NCI-H345 treated with DMSO at 0.1 percent for 48 hours (cell line): ENCODE results near the gene ZNF414.
"Not testable (repeated sequence)": the region's sequence is repeated elsewhere in the genome, so short reads cannot be mapped to it uniquely, and the experiment has no call there.

Source experiments
- DNase-seq: peaks from one replicate; lab custom pipeline; 2025; ENCODE audit not compliant: unreplicated experiment; lab: John Stamatoyannopoulos, UW

Gene ZNF414, protein sequence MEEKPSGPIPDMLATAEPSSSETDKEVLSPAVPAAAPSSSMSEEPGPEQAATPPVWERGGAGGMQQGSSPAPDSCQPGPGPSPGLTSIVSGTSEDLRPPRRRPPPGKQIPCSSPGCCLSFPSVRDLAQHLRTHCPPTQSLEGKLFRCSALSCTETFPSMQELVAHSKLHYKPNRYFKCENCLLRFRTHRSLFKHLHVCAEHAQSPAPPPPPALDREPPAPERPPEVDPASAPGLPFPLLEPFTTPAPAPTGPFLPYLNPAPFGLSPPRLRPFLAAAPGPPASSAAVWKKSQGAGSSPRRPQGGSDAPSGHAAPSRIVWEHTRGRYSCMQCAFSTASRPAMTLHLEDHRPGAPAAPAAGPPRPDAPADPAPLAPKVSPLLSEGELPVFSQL

DNA sequence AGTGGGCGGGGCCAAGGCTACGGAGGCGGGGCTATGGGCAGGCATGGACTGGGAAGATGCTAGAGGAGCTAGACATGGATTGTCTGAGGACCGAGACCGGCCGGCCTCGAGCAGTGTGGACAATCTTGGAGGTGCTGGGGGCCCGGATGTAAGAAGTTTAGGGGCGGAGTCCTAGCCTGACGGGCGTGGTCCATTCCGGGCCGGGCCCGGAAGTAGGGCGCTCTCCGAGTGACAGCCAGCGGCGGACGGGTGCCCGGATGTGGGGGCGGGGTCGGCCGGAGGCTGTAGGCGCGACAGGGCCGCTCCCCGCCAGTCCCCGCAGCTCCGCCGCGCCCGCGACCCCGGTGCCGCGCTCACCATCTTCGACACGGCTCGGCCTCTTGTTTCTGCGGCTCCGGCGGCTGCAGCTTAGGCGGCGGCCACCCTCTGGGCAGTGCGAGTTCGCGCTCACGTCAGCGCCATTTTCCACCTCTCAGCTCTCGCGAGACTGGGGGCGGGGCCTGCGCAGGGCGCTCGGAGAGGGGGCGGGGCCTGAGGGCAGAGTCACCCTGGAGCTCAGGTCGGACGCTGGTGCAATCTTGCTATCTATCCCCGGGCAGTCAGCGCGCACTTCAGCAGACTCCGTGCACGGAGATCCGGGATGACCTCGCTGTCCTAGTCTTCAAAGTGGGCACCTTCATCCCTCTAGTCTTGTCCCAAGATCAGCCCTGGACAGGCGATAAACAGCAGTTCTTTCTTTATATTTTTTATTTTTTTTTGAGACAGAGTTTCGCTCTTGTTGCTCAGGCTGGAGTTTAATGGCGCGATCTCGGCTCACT lies at the start of gene ZNF414:
TSS of gene ZNF414 (minus strand) at position 481 of the 818 bp plus-strand sequence. CDS start at position 360, 121 bp downstream.
- DNase-seq = peak; percentile 89

DNA sequence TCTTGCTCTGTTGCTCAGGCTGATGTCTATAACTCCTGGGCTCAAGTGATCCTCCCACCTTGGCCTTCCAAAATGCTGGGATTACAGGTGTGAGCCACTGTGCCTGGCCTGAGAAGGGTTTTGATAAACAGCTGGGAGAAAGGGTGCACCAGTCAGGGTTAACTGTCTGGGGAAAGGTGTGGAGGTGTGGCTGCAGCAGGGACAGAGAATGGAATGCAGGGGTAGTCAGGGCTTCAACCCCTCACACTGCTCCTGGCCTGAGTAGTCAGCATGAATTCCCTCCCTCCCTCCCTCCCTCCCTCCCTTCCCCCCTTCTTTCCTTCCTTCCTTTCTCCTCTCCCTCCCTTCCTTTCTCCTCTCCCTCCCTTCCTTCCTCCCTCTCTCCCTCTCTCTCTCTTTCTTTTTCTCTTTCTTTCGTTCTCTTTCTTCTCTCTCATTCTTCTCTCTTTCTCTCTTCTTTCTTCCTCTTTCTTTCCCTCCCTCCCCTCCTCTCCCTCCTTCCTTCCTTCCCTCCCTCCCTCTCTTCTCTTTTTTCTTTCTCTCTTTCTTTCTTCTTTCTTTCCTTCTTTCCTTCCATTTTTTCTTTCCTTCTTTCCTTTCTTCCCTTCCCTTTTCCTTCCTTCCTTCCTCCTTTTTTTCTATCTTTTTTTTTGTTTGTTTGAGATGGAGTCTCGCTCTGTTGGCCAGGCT lies 47.3 kb upstream of the ZNF414 start:
- no peak for DNase-seq

DNA sequence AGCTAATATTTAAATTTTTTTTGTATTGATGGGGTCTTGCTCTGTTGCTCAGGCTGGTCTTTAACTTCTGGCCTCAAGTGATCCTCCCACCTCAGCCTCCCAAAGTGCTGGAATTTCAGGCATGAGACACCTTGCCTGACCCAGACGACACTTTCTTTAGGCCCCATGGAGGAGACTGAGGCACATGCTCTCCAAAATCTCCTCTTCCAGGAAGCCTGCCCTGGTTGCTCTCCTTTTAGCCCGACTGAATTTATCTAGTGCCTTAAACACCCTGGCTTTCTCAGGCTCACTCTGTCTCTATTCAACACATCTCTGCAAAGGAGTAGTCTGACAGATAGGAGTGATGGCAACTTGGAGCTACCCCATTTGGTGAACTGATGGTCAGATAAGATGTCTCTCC lies 44.4 kb upstream of the ZNF414 start:
- DNase-seq = no peak

DNA sequence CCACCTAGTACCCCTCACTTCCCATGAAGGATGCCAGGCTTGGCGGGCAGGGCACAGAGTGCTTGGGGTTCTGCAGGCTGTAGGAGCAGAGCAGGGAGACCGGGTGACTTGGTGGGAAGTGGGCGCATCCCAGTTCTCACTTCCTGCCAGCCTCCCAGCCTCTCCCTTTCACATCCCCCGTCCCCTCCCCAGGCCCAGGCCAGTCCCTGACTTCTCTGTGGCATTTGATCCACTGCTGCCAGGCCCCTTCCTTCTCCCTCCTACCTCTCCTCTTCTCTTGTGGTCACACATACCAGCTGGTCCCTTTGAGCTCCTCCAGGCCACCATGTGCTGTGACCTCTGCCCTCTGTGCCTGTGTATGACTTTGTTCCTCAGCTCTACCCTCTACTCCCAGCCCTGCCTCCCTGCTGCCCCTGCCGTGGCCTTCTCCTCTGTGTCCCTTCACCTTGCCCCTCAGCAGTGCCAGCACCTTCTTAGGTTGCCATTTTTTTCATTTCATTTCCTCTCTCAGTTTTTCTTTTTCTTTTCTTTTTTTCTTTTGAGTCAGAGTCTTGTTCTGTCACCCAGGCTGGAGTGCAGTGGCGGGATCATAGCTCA lies 43.8 kb upstream of the ZNF414 start:
- no peak for DNase-seq

DNA sequence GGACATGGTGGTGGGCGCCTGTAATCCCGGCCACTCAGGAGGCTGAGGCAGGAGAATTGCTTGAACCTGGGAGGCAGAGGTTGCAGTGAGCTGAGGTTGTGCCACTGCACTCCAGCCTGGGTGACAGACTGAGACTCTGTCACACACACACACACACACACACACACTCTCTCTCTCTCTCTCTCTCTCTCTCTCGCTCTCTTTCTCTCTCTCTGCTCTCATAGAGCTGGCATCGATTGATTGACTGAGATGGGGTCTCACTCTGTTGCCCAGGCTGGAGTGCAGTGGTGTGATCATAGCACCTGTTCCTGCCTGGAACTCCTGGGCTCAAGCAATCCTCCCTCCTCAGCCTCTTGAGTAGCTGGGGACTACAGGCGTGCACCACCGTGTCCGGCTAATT lies 39.8 kb upstream of the ZNF414 start:
- DNase-seq = not testable (repeated sequence)

DNA sequence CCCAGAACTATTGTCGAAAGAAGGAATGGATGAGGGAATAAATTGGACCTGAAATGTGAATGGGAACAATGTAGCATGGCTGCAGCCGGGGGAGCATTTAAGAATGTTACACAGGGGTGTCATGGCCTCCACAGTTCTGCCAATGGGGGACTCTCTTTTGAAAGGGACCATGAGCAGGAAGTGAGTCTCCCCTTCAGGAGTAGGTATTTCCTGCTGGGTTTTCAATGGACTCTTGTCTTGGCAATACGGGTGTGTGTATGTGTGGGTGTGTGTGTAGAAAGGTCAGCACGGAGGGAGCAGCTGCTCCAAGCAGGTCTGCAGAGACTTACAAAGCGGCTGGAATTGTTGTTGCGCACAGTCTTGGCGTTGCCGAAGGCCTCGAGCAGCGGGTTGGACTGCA lies 38.8 kb upstream of the ZNF414 start:
- DNase-seq = no peak

DNA sequence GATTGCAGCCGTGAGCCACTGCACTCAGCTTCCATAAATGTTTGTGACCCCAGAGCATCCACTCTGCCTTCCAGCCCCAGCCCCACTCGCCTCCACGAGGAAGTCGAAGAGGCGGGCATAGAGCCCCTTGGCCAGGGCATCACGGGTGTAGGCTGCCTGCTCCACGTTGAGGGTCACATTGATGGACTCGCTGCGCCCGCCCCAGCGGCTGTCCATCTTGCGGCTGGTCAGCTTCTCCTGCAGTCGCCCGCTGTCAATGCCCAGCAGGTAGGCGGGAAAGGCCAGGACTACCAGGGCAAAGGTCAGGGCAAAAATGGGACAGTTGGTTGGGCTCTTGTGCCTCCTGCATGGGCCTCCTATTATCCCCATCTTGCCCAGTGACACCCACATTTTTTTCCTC lies 36.1 kb upstream of the ZNF414 start:
- no peak for DNase-seq

DNA sequence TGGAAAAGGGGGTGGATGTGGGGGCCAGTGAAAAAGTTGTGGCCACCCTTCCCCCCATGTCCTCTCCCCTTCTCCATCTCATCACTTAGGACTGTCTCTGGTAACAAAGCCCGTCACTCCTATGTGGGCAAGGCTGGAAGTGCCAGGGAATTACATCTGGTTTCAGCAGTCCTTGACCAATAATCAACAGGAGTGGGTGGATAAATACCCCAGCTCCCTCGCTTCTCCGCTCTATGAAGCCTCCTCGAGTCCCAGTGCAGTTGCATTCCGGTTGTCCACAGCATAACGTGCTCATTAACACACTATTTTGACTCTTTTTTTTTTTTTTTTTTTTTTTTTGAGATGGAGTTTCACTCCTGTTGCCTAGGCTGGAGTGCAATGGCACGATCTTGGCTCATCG lies 31.8 kb upstream of the ZNF414 start:
- no peak for DNase-seq

DNA sequence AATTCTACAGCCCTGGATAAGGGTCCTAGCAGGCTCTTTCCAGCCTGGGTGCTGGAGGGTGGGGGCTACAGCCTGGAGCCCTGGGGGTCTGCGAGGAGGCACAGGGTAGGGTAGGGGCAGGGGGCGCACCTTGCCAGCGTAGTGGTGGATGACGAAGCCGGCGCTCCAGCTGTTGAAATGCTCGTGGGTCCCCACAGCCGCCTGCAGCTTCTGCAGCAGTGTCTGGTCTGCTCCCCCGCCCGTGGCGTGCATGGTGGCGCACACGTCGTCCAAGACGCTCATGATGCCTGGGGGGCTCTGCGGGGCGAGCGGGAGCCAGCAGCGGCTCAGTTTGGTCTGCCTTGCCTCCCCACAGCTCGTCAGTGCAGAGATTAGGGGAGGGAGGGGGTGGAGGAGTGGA lies 30.2 kb upstream of the ZNF414 start:
- no peak for DNase-seq

DNA sequence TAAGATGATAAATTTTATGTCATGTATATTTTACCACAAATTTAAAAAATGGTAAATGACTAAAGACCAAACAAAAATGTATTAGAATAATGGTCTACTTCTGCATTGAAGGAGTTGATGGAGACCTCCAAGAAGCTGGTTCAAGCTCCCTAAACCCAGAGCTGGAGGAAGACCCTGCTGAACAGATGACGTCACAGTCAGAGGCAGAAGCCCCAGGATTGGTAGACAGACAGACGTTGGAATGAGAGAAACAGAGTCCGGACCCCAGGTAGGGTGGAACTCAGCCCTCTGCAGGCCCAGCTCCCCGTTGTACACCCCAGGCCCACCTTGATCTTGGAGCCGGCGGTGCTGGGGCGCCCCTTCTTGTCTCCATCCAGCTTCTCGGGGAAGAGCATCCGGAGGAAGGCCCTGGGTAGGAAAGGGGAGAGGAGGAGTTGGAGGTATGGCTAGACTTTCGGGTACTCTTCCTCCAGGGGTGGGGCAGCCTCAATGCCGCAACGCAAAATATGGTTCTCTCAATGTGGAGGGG lies 25.7 kb upstream of the ZNF414 start:
- no peak for DNase-seq

DNA sequence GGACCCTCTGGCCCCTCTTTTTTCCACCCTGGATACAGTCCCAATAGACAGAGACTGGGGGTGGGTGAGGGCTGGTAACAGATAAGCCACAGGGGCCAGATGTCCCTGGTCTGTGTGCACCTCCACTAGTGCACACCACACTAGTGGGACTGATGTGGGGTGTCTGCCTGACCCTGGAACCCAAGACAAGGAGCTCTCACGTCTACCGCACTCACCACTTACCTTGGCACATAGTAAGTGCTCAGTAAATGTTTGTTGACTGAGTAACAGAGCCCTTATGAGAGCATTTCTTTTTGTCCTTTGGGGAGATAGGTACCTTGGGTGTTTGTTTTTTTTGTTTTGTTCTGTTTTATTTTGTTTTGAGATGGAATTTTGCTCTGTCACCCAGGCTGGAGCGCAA lies 23.1 kb upstream of the ZNF414 start:
- no peak for DNase-seq

DNA sequence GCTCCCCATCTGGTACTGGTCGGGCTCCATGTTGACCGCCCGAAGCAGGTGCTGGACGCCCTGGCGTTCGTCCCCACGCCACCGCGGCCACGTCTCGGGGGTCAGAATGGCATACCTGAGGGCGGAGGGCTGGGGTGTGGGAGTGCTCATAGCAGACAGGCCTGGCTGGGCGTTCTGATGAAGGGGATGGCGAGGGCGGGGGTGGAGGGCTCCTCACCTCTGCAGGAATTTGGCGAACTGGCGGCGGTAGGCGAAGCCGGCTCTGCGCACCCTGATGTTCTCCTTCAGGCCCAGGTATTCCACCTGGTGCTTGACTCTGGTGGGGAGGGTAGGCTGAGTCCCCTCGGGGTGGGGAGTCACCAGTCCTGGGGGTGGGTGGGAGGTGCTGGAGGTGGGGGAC lies 22.3 kb upstream of the ZNF414 start:
- no peak for DNase-seq

DNA sequence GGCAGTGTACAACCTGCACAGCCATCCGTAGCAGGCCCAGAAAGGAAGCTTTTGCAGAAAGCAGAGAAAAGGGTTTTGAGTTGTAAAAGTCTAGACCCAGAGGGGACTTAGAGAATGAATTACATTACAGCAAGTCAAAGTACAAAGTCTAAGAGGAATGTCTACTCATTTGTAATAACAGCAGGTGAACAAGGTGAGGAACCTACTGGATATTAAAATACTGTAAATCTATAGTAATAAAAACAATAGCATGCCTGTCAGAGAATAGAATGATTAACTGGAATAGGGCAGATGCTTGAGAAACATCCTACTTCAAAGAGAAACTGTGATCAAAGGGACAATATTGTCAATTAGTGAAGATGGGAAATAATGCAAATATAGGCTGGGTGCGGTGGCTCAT lies 18.3 kb upstream of the ZNF414 start:
- no peak for DNase-seq

DNA sequence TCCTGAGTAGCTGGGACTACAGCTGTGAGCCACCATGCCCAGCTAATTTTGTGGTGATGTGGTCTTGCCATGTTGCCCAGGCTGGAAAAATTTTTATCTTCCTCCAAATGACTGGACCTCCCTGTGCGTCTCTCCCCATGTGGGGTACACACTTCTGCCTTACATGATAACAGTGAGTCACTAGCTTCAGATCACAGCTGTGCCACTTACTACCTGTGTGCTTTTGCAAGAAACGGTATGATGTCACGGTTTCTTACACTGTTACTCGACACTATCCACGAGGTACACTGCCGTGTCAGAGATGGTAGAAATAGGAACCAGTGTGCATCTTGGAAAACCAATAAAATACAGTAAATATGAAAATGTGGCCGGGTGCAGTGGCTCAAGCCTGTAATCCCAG lies 17.5 kb upstream of the ZNF414 start:
- DNase-seq = no peak

DNA sequence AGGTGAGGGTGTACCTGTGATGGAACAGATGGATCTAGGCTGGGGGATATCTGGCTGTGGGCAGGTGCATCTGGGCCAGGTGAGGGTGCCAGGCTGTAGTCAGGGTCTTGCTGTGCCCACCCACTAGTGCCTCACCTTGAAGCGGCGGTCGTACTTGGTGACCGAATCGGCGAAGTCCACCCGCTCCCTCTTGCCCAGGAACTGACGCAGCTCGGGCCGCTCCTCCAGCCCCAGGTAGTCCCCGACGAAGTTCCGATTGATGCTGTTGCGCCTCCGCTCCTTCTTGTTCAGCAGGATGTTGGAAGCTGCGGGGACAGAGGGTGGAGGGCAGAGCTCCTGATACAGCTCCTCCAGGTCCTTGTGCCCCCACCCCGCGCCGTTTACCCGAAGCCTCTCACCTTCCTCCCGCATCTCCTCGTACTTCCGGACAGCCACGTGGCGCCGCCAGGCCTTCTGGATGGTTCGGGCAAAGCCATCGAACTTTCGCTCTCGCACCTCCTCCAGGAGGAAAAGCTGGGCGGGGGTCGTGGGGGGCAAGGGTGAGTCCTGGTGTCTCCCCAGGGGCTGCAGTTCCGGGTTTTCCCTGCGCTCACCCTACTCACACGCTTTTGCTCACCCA lies 16.2 kb upstream of the ZNF414 start:
- no peak for DNase-seq

DNA sequence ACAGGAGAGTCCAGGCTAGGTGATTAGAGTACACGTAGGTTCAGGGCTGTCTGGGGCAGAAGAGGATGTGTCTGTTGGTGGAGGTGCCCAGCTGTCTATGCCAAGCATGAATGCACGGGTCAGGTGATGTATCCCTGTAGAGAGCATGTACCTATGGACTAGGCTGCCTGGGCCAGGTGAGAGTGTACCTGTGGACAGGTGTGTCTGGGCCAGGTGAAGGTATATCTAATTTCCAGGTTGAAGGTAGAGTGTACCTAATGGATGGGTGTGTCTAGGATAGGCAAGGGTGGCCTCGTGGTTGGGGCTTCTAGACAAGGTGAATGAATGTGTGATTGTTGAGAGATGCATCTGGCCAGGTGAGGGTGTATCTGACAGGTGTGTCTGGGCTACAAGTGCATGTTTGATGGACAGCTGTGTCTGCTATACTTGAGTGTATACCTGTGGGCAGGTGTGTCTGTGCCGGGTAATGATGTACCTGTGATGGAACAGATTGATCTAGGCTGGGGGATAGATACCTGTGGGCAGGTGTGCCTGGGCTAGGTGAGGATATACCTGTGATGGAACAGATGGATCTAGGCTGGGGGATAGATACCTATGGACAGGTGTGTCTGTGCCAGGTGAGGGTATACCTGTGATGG lies 15.5 kb upstream of the ZNF414 start:
- no peak for DNase-seq

DNA sequence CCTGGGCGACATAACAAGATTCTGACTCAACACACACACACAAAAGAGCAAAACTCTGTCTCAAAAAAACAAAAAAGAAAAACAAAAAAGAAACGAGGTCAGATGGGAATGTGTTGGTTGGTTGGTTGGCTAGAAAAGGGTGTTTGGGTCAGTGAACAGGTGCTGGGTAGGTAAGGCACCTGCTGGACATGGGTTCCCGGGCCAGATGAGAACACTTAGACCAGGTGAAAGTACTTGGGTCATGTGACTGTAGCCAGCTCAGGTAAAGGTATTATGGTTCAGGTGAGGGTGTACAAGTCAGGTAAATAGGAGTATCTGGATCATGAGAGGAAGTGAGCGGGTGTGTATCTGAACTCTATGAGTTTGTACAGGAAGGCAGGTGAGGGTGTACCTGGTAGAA lies 14.5 kb upstream of the ZNF414 start:
- DNase-seq = no peak

DNA sequence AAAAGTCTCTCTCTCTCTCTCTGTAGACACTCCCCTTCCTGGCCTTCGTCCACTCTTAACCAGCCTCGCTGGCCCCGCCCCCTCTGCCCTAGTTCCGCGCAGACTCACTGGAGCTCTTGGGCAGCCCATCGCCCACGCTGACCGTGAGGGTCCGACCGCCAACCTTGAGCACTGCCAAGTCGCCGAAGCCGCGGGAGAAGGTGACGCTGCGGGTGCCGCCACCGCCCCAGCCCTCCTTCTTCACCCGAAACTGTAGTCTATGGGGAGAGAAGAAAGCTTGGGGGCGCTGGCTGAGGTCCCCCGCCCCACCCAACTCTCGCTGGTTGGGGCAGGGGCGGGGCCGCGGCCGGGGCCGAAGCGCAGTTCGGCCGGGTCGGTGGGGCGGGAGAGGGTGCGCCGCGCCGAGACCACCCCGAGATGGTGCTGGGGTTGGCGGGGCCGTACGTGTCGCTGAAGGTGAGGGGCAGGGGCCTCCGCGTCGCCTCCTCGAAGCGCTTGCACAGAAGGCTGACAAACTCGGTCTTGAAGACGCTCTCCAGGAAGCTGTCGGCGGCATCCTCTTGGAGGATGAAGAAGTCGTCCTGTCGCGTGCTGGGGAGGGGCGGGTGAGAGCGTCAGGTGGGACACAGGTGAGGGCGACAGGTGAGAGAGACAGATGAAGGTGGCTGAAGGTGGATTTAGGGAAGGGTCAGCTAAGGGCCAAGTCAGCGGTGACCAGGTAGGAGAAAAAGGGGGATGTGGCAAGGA lies 12.6 kb upstream of the ZNF414 start:
- peak; percentile 78 for DNase-seq

DNA sequence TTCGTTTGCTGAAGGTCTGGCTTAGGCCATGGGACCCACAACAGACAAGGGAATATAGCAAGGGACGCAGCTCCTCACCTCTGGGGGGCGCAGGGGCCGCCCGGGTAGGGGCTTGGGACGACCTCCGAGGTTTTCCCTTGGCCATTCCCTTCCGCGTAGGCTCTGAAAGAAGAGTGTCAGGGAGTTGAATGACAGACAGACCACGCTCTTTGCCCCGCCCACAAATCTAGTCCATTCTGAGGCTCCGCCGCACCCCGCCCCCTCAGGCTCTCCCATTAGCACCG lies 11.4 kb upstream of the ZNF414 start:
- no peak for DNase-seq

DNA sequence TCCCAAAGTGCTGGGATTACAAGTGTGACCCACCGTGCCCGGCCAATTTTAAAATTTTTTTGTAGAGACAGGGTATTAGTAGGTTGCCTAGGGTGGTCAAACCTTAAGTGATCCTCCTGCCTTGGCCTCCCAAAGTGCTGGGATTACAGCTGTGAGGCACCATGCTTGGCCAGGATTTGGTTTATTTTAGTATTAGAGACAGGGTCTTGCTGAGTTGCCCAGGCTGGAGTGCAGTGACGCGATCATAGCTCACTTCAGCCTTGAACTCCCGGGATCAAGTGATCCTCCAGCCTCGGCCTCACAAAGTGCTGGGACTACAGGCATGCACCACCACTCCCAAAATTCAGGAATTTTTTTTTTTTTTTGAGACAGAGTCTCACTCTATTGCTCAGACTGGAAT lies 5.4 kb upstream of the ZNF414 start:
- no peak for DNase-seq
